ENCODE data around the gene SMCP.

The SMCP gene, protein sequence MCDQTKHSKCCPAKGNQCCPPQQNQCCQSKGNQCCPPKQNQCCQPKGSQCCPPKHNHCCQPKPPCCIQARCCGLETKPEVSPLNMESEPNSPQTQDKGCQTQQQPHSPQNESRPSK

DNA sequence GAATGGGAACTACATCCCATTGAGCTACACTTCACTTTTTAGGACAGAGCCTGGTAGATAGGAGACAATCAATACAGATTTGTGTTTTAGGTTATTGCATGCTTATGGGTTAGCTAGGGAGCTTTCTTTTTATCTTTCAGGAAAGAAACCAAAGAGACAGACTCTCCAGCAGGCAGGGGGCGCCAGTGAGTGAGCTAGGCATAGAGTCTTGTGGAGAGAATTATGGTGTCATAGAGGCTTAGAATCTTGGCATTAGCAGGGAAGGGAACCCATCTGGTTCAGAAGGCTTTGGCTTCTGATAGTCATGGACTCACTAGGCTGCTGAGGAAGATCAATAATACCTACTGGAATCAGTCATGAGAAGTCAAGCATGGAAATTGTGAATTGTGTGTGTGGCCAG, at the start of gene SMCP:
TSS of gene SMCP (plus strand) at position 281 of the 400 bp plus-strand sequence. CDS start 6,101 bp downstream, outside the sequence.
- DNase-seq: no peak

DNA sequence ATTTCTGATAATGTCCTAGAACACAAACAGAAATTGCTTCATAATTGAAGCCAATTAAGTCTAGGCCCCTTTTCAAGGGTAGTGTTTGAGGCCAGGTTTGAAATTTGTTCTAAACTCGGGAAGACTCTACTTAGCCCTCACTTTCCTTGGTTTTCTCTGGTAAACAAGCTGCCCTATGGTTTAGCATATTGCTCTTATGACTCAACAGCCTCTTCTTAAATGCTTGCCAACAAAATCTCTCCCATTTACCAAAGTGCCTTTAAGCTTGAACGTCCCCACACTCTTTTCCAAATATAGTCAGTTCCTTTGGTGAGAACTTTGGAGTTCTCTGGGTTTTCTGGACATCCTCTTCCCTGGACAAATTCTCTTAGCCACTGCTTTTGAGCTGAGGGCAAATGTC, 41.3 kb upstream of the SMCP start:
- no peak for DNase-seq

DNA sequence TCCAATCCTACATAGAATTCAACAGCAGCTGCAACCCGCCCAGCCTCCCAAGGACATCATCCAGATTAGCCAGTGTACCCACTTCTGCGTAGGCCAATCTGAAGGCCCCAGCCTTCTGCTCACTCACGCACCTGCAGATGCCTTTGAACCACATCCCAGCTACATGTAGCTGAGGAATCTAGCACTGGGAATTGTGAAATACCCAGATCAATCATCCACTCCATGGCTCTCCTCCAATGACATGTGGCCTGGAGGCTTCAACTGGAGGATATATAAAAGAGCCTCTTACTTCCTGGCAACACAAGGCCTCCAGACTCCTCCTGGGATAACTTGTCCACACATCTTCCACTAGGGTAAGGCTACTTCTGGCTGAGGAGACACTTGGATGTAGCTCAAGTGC, 35.6 kb upstream of the SMCP start, which contains the start of gene LCE6A:
TSS of gene LCE6A (plus strand) at position 301 of the 400 bp plus-strand sequence. CDS start 665 bp downstream, outside the sequence.
- no peak for DNase-seq

DNA sequence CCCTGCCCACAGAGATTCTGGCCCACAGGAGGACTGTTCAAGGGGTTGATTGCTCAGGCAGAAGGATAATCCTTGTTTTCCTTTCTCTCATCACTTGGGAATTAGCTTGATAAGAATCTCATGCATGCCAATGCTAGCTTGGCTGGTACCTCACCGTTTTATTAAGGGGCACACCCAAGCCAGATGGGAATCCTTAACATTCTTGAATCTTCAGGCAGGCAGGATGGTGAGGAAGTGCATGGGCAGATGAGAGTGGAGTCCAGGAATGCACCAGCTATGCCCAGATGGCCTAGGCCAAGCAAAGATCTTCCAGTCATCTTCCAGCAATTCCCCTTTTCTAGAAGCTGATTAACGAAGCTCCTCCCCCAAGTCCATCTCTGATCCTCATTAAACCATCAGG, 22.5 kb upstream of the SMCP start:
- no peak for DNase-seq

DNA sequence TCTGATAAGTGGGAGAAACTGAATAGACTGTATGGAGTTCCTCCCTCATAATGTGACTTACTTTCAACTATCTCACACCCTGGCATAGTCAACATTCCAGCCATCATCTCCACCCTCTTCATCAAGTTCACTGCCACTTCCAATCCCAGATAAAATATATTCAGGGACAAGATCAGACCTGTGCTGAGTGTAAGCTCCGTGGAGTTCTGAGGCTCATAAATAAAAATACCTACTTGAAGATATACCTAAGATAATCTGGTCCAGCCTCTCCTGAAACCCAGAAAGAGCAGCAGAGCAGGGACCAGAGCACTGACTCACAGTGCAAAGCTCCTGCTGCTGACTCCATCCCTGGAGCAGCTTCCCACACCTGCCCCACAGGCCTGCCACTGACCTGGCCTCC, 20.1 kb upstream of the SMCP start:
- DNase-seq: no peak

DNA sequence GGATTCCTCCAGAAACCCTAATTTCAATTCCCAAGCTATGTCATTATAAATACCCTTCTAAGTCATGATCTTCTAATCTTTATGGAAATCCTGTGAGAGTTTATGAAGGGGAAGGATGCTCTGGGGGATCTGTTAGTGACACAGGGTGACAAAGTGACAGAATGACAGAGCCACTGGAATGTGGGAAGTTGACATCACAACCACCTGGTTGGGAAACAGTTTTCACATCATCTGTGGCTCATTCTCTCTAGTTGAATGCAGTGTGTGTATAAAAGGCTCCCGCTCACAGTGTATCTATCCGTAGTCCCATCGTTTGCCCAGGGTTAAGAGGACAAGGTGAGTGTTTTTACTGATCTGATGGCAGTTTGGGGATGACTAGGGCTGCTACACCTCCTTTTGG, 18.4 kb upstream of the SMCP start, which contains the start of gene LCE7A:
TSS of gene LCE7A (plus strand) at position 301 of the 400 bp plus-strand sequence. CDS start 702 bp downstream, outside the sequence.
- DNase-seq: no peak

DNA sequence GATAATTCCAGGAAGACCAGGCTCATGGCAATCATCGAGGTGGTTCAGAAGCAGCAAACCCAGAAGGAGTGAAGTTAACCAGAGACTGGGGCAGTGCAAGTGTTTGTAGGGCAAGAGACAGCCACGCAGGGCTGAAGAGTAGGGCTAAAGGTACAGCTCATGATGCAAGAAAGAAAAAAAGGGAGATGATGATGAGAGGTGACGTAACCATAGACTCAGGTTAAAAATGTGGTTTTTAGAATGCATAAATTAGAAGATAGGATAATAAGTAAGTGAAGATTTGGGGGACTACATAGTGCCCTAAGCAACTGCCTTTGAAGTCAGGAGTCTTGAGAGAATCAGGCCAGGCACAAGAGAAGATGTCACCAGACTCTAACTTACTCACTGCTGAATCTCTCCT, 18.0 kb upstream of the SMCP start:
- no peak for DNase-seq

DNA sequence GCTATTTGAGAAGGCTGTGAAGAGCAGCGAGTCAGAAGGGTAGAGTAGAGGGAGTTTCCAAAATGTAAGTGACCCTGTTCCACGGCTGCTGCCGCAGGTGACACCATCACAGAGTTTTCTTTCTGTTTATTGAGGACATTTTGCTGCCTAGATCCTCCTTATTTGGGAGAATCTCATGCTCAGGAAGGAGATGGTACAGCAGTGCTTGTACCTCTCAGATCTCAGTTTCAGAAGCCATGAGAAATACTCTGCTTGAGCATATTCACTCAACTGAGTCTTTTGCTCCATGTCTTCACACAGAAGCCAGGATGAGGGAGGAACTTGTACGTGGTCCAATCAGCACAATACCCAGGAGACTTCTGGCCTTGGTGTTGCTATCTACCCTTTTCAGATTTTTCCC, 16.7 kb upstream of the SMCP start:
- DNase-seq: no peak

DNA sequence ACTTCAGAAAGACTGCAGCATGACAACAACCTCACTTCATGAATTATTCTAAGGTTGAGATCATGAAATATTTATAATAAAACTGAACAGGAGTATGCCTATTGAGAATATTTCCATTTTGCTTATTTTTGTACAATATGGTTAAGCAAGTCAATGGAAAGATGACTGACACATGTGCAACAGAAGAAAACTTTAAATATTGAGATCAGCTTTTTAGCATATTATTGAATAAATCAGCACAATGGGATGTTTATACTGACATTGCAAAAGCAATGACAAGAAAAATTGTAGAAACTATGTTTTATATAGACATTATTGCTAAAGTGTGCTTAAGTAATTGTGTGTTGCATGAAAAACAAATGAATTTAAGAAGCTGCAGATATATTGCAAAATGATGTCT, 13.7 kb upstream of the SMCP start:
- no peak for DNase-seq

DNA sequence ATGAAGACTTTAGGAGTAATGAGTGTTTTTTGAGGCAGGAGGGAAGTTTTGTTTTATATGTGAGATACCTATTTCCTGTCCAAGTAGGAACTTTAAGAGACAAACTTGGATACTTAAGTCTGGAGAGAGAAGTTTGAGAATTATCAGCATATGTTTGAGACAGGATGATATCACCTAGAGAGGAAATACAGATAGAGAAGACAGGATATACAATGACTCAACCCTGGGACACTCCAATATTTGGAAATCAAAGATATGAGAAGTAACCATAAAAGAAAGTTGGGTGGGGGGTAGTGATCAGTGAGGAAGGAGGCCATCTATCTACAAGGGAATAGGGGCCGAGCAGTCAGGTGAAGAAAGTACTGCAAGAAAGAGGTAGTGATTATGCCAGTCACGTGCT, 11.8 kb upstream of the SMCP start:
- no peak for DNase-seq

DNA sequence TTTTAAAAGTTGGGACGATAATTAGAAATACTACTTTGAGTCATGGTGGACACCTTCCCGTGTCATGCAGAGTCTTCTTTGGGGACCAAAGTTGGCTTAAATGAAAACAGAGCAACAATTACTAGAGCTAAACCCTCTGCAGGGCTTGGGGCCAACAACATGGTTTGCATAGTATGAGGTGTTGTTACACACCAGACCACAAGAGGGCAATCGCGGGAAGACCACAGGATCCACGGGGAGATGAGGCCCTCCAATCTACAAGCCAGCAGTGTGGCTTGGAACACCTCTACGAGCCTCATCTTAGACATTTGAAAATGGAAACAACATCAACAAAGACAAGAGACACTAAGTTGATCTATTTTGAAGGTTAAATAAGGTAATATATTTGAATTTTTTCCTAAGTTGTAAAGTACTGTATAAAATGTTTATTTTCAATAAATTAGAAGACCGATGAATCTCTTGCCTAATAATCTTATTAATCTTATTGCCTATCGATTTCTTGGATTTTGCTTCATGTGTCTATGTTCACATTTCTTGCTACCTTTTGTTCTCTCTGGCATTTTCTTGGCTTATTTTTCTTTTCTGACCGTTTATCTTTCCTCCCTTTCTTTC, 8.2 kb upstream of the SMCP start:
- DNase-seq: peak; percentile 22

DNA sequence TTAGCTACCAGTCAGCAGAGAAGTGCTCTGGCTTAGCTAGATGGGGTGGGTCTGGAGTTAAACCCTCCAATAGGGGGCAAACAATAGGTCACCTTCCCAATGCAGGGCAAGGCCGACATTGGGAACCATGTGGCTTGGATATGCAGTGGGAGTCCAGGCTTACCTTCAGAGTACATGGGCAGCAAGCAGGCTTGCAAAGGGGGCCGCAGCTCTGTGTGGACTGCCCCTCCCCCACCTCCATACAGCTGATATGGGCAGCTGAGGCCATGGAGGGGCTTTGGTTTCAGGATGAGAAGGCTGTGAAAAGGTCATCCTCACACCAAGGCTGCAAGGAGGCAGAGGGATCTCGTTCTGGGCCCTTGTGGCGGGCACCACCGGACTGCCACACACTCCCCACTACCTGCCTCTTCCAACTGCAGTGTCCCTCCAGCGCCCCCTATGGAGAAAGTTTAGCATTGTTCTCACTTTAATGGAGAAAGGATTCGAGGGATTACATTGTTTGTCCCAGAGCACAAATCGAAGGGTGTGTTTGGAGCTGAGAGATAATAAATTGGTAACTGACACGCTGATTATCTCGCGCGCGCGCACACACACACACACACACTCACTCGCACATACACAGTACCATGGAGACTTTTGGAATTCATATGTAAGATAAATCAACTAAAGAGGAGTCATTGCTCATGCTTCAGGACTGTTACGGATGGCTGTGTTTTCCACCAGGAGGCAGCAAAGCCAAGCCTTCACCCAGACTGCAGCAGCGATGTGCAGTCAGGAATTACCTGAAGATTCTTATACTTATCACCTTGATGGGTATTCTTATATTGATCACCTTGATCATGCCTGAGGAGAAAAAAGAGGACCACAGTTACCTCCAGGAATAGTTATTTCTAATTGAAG, 7.0 kb upstream of the SMCP start:
- DNase-seq: no peak

DNA sequence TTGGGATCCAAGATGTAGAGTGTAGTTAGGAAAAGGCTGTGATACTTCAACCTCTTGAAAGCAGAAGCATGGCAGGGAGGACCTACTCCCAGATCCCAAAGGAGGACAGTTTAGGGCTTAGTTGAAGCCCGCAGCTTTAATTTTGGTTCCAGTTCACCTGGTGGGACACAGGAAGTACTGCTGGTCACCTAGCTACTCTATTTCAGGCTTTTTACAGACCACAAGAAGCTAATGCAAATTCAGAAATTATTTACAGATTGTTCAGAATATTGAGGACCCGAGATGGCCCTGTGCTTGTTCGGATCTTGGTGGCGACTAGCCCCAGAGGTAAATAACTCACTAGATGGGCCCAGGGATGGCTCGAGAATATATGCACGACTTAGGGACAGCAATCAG, 6.4 kb upstream of the SMCP start:
- no peak for DNase-seq

DNA sequence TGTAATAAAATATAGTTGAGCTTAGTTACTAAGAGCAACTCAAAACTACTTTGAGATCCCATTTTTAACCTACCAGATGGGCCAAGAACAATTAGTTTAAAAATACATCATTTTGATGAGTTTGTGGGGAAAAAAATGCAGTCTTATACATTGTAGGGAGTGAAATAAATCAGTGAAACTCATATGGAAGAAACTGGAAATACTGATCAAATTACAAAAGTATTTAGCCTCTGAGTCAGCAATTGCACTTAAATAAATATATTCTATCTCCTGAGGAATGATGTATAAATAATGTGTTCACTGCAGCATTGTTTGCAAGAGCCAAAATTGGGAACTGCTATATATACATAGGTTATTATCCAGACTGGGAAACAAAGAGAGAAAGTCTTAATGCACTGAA, 4.6 kb upstream of the SMCP start:
- DNase-seq: no peak

DNA sequence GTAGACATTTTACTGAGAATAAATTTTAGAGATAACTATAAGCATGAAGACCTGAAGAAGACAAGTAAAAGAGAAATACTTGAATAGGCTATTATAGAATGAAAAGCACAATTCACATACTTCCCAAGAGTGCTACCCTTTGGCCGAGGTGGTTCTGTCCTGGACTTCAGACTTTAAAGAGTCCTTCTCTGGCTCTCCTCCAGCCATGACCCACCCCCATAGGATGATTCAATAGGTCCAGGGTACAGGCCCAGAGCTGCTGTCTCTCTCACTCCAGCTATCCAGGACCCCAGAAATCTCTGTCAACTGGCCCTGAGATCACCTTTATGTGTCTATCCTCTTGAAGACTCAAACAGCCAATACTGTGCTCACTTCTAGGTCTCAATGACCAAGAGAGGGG, 1.3 kb upstream of the SMCP start:
- no peak for DNase-seq

DNA sequence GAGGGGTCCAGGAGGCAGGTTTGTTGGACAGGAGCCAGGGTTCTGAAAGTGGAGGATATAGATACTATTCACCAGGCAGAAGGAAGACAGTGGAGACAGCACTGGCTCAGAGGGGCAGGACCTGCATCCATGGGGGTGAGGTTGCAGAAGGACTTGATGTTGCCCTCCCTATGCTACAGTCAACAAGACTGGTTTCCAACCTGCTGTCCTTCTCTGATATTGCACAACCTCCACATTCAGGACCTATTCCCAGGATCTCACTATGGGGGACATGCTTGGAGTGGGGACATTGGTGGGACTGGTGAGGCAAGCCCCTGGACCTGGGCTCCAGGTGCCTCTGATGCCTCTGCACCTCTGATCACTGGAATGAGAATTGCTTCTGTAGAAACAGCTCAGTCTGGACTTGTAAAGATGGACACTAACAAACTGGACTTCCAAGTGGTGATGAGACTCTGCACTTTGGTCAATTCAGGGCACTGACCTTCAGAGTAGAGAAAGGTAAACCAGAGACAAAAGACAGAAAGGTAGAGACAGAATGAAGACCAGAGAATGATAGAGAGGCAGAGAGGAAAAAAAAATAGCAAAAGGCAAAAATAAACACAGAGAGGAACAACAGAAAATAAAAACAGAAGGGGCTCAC, 1.6 kb downstream of the SMCP start:
- DNase-seq: no peak

DNA sequence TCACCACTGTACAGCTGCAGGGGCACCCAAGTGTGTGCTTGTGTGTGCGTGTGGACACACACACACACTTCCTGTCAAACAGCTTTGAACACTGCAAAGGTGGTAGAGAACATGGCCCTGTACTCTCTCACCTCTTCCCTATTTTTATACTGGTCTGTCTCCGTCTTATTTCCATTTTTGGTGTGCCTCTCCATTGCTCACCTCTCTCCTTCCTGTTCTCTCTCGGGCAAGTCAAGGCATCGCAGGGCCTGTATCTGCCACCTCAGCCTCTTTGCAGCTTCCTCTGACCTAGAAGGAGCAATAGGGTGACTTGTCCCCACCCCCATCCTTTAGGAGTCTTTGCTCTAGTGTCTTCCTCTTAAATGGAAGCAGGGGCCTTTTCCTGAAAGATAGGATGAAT, 2.2 kb downstream of the SMCP start:
- no peak for DNase-seq

DNA sequence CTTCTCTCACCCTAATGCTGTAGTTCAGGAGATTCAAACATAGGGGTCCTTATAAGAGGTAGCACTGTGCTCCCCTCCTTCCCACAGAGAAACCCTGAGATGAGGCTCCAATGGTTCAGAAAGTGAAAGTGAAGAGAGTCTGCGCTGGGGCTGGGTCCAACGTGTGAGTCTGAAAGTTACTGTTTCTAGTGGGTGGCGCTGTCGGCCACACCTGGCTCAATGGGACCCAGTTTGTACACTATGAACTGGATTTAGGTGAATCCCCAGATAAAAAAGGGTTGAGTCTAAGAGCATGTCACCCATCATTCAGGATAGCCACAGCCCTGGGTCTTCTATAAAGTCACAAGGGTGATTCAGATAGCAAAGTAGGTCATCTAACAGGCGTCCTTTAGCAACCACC, 2.8 kb downstream of the SMCP start:
- no peak for DNase-seq

DNA sequence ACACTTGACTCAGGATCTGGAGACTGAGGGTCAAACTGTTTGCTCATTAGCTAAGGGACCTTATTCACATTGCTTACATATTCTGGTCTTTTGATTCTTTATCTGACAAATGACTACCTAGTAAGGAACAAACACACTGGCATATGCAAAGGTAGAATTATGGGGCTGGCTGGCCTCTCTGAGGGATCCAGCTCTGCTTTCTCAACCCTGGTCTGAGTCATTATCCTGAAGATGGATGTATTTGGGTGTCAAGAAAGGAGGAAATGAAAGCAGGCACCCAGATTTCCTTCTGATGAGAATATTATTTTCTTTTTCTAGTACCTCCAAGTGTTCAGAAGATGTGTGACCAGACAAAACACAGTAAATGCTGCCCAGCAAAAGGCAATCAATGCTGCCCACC, 6.0 kb downstream of the SMCP start:
- DNase-seq: no peak

DNA sequence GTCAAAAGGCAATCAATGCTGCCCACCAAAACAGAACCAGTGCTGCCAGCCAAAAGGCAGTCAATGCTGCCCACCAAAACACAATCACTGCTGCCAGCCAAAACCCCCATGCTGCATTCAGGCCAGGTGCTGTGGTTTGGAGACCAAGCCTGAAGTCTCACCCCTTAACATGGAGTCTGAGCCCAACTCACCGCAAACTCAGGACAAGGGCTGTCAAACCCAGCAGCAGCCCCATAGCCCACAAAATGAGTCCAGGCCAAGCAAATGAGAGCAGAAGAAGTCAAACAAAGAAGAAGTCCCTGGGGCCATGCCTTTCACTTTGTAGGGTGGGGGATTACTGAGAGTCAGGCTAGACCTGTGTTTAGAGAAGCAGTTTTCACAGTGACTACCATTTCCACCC, 6.4 kb downstream of the SMCP start:
- no peak for DNase-seq

DNA sequence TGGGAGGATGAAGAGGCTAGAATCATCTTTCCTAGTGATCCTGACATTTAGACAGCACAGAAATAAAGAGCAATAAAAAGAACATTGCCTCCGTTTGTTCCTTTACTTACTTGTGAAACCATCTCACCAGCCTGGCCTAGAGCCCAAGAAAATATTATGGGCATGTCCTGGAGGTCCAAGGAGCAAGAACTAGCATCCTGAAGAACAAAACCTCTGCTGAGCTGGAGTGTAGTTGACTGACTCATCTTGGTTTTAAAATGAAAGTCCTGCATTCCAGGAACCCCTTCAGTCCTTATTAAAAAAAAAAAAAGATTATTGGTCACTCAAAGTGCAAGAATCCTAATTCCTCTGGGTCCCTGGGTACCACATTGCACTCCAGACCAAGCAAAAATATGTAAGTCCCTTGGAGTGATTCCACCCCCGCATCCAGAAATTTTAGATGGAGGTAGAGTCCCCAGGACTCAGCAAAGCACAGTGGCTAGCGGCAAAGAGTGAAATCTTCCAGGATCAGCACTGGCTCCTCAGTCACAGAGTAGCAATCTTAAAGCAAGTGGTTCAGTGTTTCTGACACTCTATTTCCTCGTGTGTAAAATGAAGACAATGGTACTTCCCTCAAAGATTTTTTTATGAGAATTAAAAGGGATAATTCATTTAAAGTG, 7.0 kb downstream of the SMCP start:
- no peak for DNase-seq

DNA sequence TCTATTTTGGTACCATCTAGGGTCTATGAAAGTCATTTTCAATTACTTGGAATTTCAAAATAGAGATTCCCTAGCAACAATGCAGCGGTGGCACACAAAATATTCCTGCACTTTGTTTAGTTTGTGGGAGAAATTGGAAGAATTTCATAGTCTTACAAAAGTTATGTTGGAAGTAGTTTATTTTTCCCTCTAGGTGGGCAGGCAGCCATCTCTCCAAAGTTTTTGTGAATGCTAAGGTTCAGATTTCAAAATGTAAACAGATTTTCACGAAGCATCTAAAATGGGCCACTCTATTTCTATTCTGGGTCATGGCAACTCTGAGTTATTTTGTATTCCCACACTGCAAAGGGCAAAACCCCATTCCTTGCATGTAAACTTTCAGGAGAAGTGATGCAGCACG, 8.0 kb downstream of the SMCP start:
- DNase-seq: no peak
